GM19035 (cell line): ENCODE data around the gene ADIRF.
"Not testable (repeated sequence)": the region's sequence is repeated elsewhere in the genome, so short reads cannot be mapped to it uniquely, and the experiment has no call there.

Experiments used
- ATAC-seq: cut with Tn5 transposase; IDR thresholded peaks from one replicate; pipeline ENCODE4 v1.9.1; 2021; ENCODE audit not compliant: unreplicated experiment

Gene ADIRF

DNA sequence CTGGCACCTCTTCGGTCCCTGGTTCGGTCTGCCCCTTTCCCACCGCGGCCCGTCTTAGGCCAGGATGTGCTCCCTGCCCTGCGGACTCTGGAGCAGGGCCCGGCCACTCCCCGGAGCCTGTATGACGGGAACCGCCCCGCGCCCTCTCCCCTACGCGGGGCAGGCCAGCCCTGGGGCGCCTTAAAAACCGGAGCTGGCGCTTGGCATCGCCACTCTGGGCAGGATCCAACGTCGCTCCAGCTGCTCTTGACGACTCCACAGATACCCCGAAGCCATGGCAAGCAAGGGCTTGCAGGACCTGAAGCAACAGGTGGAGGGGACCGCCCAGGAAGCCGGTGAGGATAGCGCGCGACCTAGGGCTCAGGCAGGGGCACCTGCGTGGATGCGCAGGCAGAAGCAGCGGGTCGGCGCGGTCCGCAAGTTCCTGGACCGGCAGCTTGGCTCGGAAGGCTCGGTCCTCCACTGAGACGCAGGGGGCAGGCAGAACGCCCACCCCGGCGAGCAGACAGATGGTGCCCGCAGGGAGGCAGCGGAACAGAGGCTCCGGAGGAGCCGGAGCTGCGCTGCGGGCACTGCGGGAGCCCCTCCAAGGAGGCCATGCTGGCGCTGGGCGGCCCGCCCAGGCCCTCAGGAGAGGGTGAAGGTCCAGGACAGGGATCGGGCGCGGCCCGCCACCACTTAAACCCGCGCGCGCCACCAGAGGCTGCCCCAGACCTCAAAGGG, at the start of gene ADIRF:
Gene ADIRF, plus strand, starts transcription at position 212 of the 723 bp plus-strand sequence. Its CDS starts 63 bp downstream, at position 275.
- ATAC-seq: no peak

- no peak for ATAC-seq
Measured at GRCh38 chr10:86922553-86922961, 45.7 kb upstream of the ADIRF start.

DNA sequence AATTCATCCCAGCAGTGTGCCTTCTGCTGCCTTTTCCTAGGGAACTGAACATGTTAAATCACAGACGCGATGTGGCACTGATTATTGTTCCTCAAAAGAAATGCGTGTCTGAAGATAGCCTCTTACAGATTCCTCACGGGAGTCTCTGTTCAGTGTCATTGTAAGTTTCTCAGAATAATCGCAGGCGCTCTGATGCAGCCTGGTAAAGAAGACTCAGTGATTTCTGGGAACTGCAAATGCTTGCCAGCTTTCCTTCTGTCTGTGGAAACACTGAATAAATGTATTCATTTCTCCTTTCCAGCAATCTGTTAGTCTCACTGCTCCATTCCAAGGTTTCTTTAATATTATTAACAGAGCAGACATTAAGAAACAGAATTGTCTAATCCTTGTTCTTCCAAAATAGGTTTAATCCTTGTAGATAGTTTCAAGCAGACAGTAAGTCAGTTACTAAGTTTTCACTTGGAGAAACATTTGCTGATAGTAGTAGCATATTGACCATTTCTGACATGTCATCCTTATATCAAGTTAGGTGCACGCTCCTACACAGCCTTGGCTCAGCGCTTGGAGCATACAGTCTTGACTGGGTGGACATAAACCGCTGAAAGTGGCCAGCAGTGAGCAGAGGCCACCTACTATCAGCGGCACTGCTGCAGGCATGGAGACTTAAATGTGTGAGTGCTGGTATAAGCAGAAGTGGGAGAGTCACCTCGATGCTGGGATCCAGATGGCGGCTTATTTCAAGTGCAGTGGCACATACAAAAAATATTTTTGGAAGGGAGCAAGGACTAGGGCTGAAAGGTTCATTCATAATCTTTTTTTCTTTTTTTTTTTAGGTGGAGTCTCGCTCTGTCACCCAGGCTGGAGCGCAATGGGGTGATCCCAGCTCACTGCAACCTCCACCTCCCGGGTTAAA, 38.6 kb upstream of the ADIRF start:
- ATAC-seq: no peak

- ATAC-seq: no peak
Measured at GRCh38 chr10:86931872-86932271, 36.4 kb upstream of the ADIRF start.

- no peak for ATAC-seq
Measured at GRCh38 chr10:86932674-86933073, 35.6 kb upstream of the ADIRF start.

DNA sequence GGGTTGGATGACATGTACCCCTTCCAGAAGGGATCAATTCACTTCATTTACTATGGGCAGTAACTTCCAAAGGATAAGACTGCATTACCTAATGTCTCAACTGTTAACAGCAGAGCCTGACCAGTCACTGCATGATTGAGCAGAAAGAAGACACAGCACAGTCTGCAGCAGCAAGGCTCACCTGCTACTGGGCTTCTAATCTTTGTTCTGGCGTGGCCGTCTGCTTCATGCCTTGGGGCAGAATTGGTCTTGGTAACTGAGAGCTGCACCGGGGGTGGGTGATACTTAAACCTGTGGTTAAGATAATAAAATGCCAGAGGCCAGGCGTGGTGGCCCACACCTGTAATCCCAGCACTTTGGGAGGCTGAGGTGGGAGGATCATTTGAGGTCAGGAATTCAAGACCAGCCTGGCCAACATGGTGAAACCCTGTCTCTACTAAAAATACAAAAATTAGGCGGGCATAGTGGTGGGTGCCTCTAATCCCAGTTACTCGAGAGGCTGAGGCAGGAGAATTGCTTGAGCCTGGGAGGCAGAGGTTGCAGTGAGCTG, 34.0 kb upstream of the ADIRF start:
- ATAC-seq: not testable (repeated sequence)

- ATAC-seq: no peak
Measured at GRCh38 chr10:86936661-86937501, 31.4 kb upstream of the ADIRF start.

- no peak for ATAC-seq
Measured at GRCh38 chr10:86937502-86938154, 30.7 kb upstream of the ADIRF start.

DNA sequence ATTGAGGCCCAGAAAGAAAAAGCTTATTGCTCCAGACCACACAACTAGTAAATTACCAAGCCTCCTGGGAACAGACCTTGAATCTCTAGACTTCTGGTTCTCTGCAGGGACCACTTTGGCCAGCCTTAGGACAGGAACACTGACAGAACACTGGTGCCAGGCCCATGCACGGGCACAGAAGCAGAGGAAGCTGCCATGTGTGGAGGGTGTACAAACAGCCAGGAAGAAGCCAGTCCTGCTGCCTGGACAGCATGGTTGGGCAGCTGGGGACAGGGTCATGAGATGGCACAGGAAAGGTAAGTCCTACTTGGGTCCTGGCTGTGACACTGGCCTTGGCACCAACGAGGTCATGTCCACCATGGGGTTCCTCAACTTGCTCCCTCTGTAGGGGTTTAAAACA, 30.0 kb upstream of the ADIRF start:
- ATAC-seq: no peak

GRCh38 chr10:86940076-86940475, 28.2 kb upstream of the ADIRF start:
- ATAC-seq: not testable (repeated sequence)

DNA sequence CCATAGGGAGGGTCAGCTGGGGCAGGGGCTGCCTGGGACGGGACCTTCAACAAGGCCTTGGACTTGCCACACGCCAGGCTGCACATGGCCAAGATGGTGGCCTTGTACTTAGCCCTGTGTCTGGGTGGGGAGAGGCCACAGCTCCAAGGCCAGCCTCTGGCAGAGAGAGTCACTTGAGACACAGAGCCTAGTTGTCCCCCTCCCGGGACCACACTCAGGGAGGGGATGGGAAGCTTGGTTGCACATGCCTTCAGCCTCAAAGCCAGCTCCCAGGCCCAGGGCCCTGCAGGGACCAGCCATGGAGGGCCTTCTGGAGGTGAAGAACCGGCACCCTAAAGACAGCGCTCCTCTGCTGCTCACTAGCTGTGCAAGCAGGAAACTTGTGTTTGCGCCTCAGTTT, 27.6 kb upstream of the ADIRF start:
- no peak for ATAC-seq

- ATAC-seq: no peak
Measured at GRCh38 chr10:86941426-86941825, 26.9 kb upstream of the ADIRF start.

- no peak for ATAC-seq
Measured at GRCh38 chr10:86941991-86942421, 26.3 kb upstream of the ADIRF start.

GRCh38 chr10:86942441-86943315, 25.6 kb upstream of the ADIRF start:
- no peak for ATAC-seq

- ATAC-seq: no peak
Measured at GRCh38 chr10:86943316-86944030, 24.8 kb upstream of the ADIRF start.

DNA sequence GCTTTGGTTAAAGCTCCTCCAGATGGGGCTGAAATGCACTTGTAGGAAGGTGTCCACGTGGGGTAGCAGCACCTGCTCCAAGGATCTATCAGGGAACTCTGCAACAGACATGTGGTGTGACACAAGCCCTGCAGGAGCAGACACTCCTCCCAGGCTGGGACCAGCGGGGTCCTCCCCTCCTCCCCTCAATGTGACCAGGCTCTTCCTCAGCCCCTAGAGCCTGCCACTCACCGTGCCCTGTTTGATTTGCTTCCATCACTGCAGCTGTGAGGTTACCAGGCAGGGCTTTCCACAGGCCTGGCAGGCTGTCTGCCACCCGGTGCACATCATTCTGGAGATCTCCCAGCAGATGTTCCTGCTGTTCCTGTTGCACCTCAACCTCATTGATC, 24.3 kb upstream of the ADIRF start:
- no peak for ATAC-seq

GRCh38 chr10:86944471-86944870, 23.8 kb upstream of the ADIRF start:
- ATAC-seq: no peak

DNA sequence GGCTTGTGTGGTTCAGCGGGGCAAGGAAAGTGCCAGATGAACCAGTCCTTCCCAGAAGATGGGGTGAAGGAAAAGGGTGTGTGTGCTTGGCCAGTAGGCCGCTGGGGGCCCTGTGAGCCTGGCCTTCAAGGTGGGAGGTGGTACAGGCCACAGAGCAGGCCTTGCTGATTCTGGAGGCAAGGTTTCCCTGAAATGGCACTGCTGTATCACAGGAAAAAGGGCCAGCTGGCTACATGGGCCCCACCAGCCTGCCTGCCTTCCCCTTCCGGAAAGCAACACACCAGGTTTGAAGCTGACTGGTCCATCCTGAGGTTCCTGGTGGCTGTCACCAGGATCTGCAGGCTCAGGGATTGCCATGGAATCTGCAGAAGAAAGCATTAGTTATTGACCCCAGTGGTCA, 23.4 kb upstream of the ADIRF start:
- ATAC-seq: no peak
